ENCODE data around the gene PSENEN. TPM values are rescaled to one million over a fixed set of nuclear protein-coding genes. Genes with fewer than 3 reads are reported as not detected.

The PSENEN gene
- total RNA-seq, 1 donor from 2014 or later = 83.8 TPM

- Mint-ChIP-seq H3K4me1 (ENCODE audit: low read depth) (peaks cover 12% of the 10 kb centered on the region), H3K4me3 (ENCODE audit: low read depth) (no peak overlapping the region), H3K27ac (no peak overlapping the region), H3K36me3 (ENCODE audit: insufficient read depth) (peaks cover 13% of the 10 kb centered on the region), H3K9me3 (ENCODE audit: low read depth) (no peaks in the 10 kb centered on the region), H3K27me3 (peaks cover 20% of the 10 kb centered on the region)
- DNase-seq (ENCODE audit: low spot score, unreplicated experiment) = no peak
- no peak for TF ChIP-seq CTCF (IDR thresholded peaks at IDR 0.05; ENCODE audit: unreplicated experiment)
Measured at GRCh38 chr19:35755131-35755549, 9.7 kb downstream of the PSENEN start.

GRCh38 chr19:35755550-35756376 is 10.3 kb downstream of the PSENEN start:
- Mint-ChIP-seq H3K9me3 (ENCODE audit: low read depth) (no peaks in the 10 kb centered on the region), H3K27me3 (peaks cover 20% of the 10 kb centered on the region), H3K4me1 (ENCODE audit: low read depth) (peaks cover 12% of the 10 kb centered on the region), H3K4me3 (ENCODE audit: low read depth) (peak overlapping the region; percentile 34), H3K36me3 (ENCODE audit: insufficient read depth) (peaks cover 13% of the 10 kb centered on the region), H3K27ac (peak overlapping the region; percentile 6)
- DNase-seq (ENCODE audit: low spot score, unreplicated experiment) = no peak
- no peak for TF ChIP-seq CTCF (IDR thresholded peaks at IDR 0.05; ENCODE audit: unreplicated experiment)

- TF ChIP-seq CTCF (IDR thresholded peaks at IDR 0.05; ENCODE audit: unreplicated experiment) = no peak
- no peaks in the 10 kb centered on the region for H3K9me3 Mint-ChIP-seq (ENCODE audit: low read depth)
Measured at GRCh38 chr19:35756377-35757230, 11.2 kb downstream of the PSENEN start, which contains the start of gene HSPB6. Gene HSPB6, minus strand, starts transcription at chr19:35757029. Its CDS starts 21 bp downstream, at chr19:35757008.

DNA sequence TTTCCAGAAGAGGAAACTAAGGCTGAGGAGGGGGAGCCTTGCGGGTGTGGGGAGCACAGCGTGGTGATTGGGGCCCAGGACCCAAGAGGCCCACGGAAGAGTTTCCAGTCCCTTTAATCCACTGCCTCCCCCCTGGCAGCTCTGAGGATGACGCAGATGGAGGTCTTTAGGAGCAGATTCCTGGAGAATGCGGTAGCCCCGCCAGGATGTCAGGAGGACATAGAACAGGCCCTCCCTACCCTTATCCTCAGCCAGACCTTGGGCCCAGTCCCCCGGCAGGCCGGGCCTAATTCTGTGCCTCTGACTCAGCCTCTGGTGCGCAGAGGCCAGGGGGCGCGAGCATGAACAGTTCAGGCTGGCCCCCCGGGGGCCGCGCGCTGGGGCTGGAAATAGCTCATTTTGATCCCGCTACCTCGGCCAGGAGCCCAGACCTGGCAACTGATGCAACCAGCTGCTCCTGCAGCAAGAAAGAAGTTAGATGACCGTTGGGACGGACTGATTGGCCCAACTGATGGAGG is 11.8 kb downstream of the PSENEN start:
- no peak for DNase-seq (ENCODE audit: low spot score, unreplicated experiment)
- Mint-ChIP-seq H3K27me3 (peaks cover 20% of the 10 kb centered on the region), H3K4me3 (ENCODE audit: low read depth) (peak overlapping the region; percentile 94), H3K9me3 (ENCODE audit: low read depth) (no peaks in the 10 kb centered on the region), H3K4me1 (ENCODE audit: low read depth) (peaks cover 12% of the 10 kb centered on the region), H3K36me3 (ENCODE audit: insufficient read depth) (peaks cover 17% of the 10 kb centered on the region), H3K27ac (peak overlapping the region; percentile 91)
- no peak for TF ChIP-seq CTCF (IDR thresholded peaks at IDR 0.05; ENCODE audit: unreplicated experiment)

More at GRCh38 chr19:35756377-35757230, 11.2 kb downstream of the PSENEN start, which contains the start of gene HSPB6:
- no peak for DNase-seq (ENCODE audit: low spot score, unreplicated experiment)
- H3K27ac Mint-ChIP-seq = peak within 1 kb of the TSS; percentile 91
- H3K4me3 Mint-ChIP-seq (ENCODE audit: low read depth) = peak within 1 kb of the TSS; percentile 94
- H3K36me3 Mint-ChIP-seq (ENCODE audit: insufficient read depth) = peaks cover 13% of the 10 kb centered on the region
- peaks cover 20% of the 10 kb centered on the region for H3K27me3 Mint-ChIP-seq
- H3K4me1 Mint-ChIP-seq (ENCODE audit: low read depth) = peaks cover 12% of the 10 kb centered on the region
